Activated naive CD4-positive, alpha-beta T cell treated with anti-CD3 and anti-CD28 coated beads, Interleukin-2, amount 10 ng/mL, durations not matched to agents 5 hours and 36 hours (primary cell): Measurements from ENCODE around the gene ARMC10. TPM values are rescaled to one million over a fixed set of nuclear protein-coding genes. Genes with fewer than 3 reads are reported as not detected.

Source experiments
- total RNA-seq, 2 experiments: library from RNA; stranded (reverse); gene quantifications; one replicate each; pipeline ENCODE4 v1.2.3, GENCODE V29; 2021

The ARMC10 gene
- total RNA-seq = 10 to 100 TPM; 31.8 to 32.7 TPM

GRCh38 chr7:103074519-103075336 lies at the start of gene ARMC10, which contains the start of gene FBXL13:
TSS of gene ARMC10 (plus strand) at chr7:103075140. CDS start at chr7:103075273, 133 bp downstream.
TSS of gene FBXL13 (minus strand) at chr7:103074796.

Other genes starting within 250 kb of the ARMC10 start
- under 1 TPM in 1 of 2 experiments, not detected in 1; 0.17 TPM for gene LRRC17, start 162.1 kb upstream of the ARMC10 start, total RNA-seq
- gene FBXL13, start 344 bp upstream of the ARMC10 start, total RNA-seq = under 1 TPM; 0.58 to 0.65 TPM
- gene NAPEPLD, start 74.0 kb downstream of the ARMC10 start, total RNA-seq = 10 to 100 TPM; 10.2 to 11.5 TPM
- 10 to 100 TPM; 64.6 to 69.1 TPM for gene PMPCB, start 222.3 kb downstream of the ARMC10 start, total RNA-seq